Gastroesophageal sphincter (tissue), 4 donors: Measurements from ENCODE around the gene RANBP10. TPM values are rescaled to one million over a fixed set of nuclear protein-coding genes. Genes with fewer than 3 reads are reported as not detected.

Experiments
- ATAC-seq: fragments of 150-250 bp; one replicate; pipeline ENCODE4 v1.9.1; 2016; ENCODE audit warnings: mild to moderate bottlenecking, moderate library complexity
- H3K27ac ChIP-seq, 4 donors: fragments of 200-600 bp; sonication (generic) in 3 of 4; 1 replicate in 3 of 4; 2 replicates in 1 of 4; pipeline ENCODE4 v1.5.1; 2016 to 2019
- H3K27me3 ChIP-seq: fragments of 200-600 bp; sonication (generic); one replicate; pipeline ENCODE4 v1.5.1; 2019
- H3K36me3 ChIP-seq, 2 donors: fragments of 200-600 bp; sonication (generic); one replicate each; pipeline ENCODE4 v1.5.1; 2019; ENCODE audit warnings: control low read depth in 1 of 2
- H3K4me1 ChIP-seq, 3 donors: fragments of 200-600 bp; sonication (generic); 1 replicate in 2 of 3; 2 replicates in 1 of 3; pipeline ENCODE4 v1.5.1; 2016 to 2019; ENCODE audit warnings: control low read depth in 2 of 3
- H3K4me3 ChIP-seq, 2 donors: fragments of 200-600 bp; sonication (generic); one replicate each; pipeline ENCODE4 v1.5.1; 2019; ENCODE audit warnings: mild to moderate bottlenecking in 1 of 2, moderate library complexity in 1 of 2
- H3K9me3 ChIP-seq, 3 donors: fragments of 200-600 bp; sonication (generic); one replicate each; pipeline ENCODE4 v1.5.1; 2017 to 2019; ENCODE audit warnings: control low read depth in 2 of 3
- EP300 ChIP-seq: sonication (generic); formaldehyde crosslinking; IDR thresholded peaks from one replicate; pipeline ENCODE4 v1.6.1; 2017; ENCODE audit warnings: antibody characterized with exemption, mild to moderate bottlenecking
- POLR2A ChIP-seq, 2 donors: fragments of 450-650 bp; IDR thresholded peaks; one replicate each; pipeline ENCODE4 v1.6.1; 2017; ENCODE audit warnings: antibody characterized with exemption in 2 of 2, mild to moderate bottlenecking in 2 of 2, moderate library complexity in 1 of 2
- POLR2AphosphoS5 ChIP-seq: sonication (generic); formaldehyde crosslinking; IDR thresholded peaks from one replicate; pipeline ENCODE4 v1.6.1; 2017; ENCODE audit warnings: antibody characterized with exemption
- WGBS, 2 donors: methylation state at CpG; one replicate each; pipeline ENCODE4 v1.1.5; 2018; ENCODE audit warnings: low coverage in 1 of 2; 5-methylcytosine and 5-hydroxymethylcytosine counted together
- total RNA-seq, 4 donors: library from RNA; depleted of rRNA; stranded (reverse); fragments of >200 nt; gene quantifications; one replicate each; pipeline ENCODE4 v1.1.0, GENCODE V29; 2016
- TF ChIP-seq, protein P1 (sequence below), 4 experiments: fragments of 200-600 bp in 2 of 4; fragments of 450-650 bp in 2 of 4; sonication (generic) in 1 of 4; IDR thresholded peaks; one replicate each; pipeline ENCODE4 v1.5.1; 2017 to 2019; ENCODE audit warnings: antibody characterized with exemption in 4 of 4, mild to moderate bottlenecking in 2 of 4, moderate library complexity in 2 of 4

RANBP10 gene
- total RNA-seq, 4 donors from 2014 or later = 6.0 to 12.3 (median 8.4) TPM

GRCh38 chr16:67767953-67768352, 38.4 kb downstream of the RANBP10 start:
- ATAC-seq = no peak
- Histone ChIP-seq H3K27ac (no peak overlapping the region), H3K36me3 (peaks cover 0 to 50% of the 10 kb centered on the region in 2 donors), H3K4me3 (no peak overlapping the region), H3K27me3 (no peaks in the 10 kb centered on the region), H3K4me1 (peaks cover 0 to 9% (median 4%) of the 10 kb centered on the region in 3 donors), H3K9me3 (no peaks in the 10 kb centered on the region)
- 75 to 85% methylated on average over 5 to 7 of the region's 7 CpGs for WGBS, 2 donors
- TF ChIP-seq EP300 (no peak), POLR2A (IDR thresholded peaks at IDR 0.05) (no peak), POLR2AphosphoS5 (no peak)
- TF ChIP-seq, protein P1, sequence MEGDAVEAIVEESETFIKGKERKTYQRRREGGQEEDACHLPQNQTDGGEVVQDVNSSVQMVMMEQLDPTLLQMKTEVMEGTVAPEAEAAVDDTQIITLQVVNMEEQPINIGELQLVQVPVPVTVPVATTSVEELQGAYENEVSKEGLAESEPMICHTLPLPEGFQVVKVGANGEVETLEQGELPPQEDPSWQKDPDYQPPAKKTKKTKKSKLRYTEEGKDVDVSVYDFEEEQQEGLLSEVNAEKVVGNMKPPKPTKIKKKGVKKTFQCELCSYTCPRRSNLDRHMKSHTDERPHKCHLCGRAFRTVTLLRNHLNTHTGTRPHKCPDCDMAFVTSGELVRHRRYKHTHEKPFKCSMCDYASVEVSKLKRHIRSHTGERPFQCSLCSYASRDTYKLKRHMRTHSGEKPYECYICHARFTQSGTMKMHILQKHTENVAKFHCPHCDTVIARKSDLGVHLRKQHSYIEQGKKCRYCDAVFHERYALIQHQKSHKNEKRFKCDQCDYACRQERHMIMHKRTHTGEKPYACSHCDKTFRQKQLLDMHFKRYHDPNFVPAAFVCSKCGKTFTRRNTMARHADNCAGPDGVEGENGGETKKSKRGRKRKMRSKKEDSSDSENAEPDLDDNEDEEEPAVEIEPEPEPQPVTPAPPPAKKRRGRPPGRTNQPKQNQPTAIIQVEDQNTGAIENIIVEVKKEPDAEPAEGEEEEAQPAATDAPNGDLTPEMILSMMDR (IDR thresholded peaks at IDR 0.05) = no peak

DNA sequence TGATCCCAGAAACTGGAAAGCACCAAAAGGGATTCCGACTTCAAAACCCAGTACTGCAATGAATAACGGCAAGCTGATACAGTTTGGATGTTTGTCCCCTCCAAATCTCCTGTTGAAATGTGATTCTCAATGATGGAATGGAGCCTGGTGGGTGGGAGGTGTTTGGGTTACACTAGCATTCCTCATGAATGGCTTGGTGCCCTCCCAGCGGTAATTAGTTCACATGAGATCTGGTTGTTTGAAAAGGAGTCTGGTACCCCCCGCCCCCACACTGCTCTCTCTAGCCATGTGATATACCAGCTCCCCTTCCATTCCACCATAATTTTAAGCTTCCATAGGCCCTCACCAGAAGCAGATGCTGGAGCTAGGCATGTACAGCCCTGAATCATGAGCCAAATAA, 40.1 kb downstream of the RANBP10 start:
- no peaks in the 10 kb centered on the region for H3K27me3 ChIP-seq
- ATAC-seq = no peak
- 80% methylated on average over 1 to 2 of the region's 4 CpGs for WGBS, 2 donors
- H3K4me1 ChIP-seq = no peaks in the 10 kb centered on the region
- TF ChIP-seq POLR2A (IDR thresholded peaks at IDR 0.05) (no peak), EP300 (no peak), POLR2AphosphoS5 (no peak)
- peaks cover 0 to 50% of the 10 kb centered on the region in 2 donors for H3K36me3 ChIP-seq
- H3K27ac ChIP-seq = no peak overlapping the region
- no peaks in the 10 kb centered on the region for H3K9me3 ChIP-seq
- no peak overlapping the region for H3K4me3 ChIP-seq

DNA sequence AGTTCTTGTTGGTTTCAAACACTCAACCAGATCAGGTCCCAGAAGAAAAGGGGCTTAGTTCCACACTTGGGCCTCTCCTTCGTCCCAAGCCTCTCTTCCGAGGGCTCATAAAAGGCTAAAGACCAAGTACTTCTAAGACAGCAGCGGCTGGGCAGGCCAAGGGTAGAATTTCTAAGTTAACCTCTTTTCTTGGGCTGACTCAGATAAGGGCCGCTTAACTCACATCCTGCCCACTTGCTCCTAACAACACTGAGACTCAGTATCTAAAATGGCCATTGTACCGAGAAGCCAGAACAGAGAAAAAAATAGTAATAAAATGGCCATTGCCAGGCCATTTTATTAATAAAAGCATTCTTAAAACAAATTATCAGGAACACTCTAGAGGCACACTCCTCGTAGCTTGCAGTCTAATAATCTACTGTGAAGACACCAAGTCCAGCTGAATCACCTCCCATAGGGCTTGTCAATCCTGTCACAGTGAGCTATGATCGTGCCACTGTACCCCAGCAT, 42.1 kb downstream of the RANBP10 start:
- no peak for TF ChIP-seq POLR2AphosphoS5
- TF ChIP-seq EP300 = no peak
- TF ChIP-seq POLR2A (IDR thresholded peaks at IDR 0.05) = no peak
- TF ChIP-seq, protein P1 (IDR thresholded peaks at IDR 0.05) = no peak
- 88 to 89% methylated on average over 6 to 7 of the region's 7 CpGs for WGBS, 2 donors
- H3K27ac ChIP-seq = no peak overlapping the region
- ATAC-seq = no peak
- H3K9me3 ChIP-seq = no peaks in the 10 kb centered on the region
- H3K4me3 ChIP-seq = no peak overlapping the region
- peaks cover 0 to 34% of the 10 kb centered on the region in 2 donors for H3K36me3 ChIP-seq
- no peaks in the 10 kb centered on the region for H3K4me1 ChIP-seq
- no peaks in the 10 kb centered on the region for H3K27me3 ChIP-seq

DNA sequence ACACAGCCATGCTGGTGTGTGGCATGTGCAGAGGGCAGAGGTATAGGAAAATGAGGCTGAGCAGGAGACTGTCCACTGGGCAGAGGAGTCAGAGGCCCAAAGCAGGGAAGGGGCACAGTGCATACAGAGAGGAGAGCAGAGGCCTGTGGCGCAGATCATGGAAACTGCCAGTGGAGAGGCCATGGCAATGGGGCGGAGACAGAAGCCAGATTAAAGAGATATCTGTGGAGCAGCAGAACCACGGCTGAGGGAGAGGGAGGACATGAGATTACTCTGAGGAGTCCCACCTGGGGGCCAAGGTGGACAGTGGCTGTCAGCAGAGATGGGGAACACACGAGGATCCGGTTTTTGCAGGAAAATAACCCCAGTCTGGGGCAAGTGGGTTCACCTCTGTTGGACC, 43.3 kb downstream of the RANBP10 start:
- H3K27ac ChIP-seq = no peak overlapping the region
- no peaks in the 10 kb centered on the region for H3K27me3 ChIP-seq
- no peaks in the 10 kb centered on the region for H3K4me1 ChIP-seq
- WGBS, 2 donors = 80 to 82% methylated on average over 2 to 5 of the region's 5 CpGs
- TF ChIP-seq, protein P1 (IDR thresholded peaks at IDR 0.05) = no peak
- TF ChIP-seq POLR2A (IDR thresholded peaks at IDR 0.05) (no peak), POLR2AphosphoS5 (no peak), EP300 (no peak)
- ATAC-seq = no peak
- H3K9me3 ChIP-seq = no peaks in the 10 kb centered on the region
- peaks cover 0 to 40% of the 10 kb centered on the region in 2 donors for H3K36me3 ChIP-seq
- H3K4me3 ChIP-seq = no peak overlapping the region

- no peak overlapping the region for H3K4me3 ChIP-seq
- peaks cover 0 to 41% of the 10 kb centered on the region in 2 donors for H3K36me3 ChIP-seq
- TF ChIP-seq, protein P1 (IDR thresholded peaks at IDR 0.05) = no peak
- TF ChIP-seq POLR2A (IDR thresholded peaks at IDR 0.05) (no peak), POLR2AphosphoS5 (no peak), EP300 (no peak)
- H3K27me3 ChIP-seq = no peaks in the 10 kb centered on the region
- 100% methylated on average over 1 of the region's 2 CpGs; no CpG with 5 or more reads in 1 of the 2 donors for WGBS, 2 donors
- no peaks in the 10 kb centered on the region for H3K9me3 ChIP-seq
- no peak overlapping the region for H3K27ac ChIP-seq
- no peak for ATAC-seq
- no peaks in the 10 kb centered on the region for H3K4me1 ChIP-seq
These were observed 44.0 kb downstream of the RANBP10 start for GRCh38 chr16:67762385-67762784.
